OCI-LY1 (cell line): Measurements from ENCODE around the gene INHA.

ENCODE experiments used
- H2AFZ ChIP-seq: fragments of 200-600 bp; sonication (generic), shearing (Covaris generic); 2 replicates; pipeline ENCODE4 v1.6.0; 2014; ENCODE audit warnings: antibody characterized with exemption, mild to moderate bottlenecking, low read length
- H3F3A ChIP-seq: fragments of 200-600 bp; sonication (generic), shearing (Covaris generic); 2 replicates; pipeline ENCODE4 v1.6.0; 2014; ENCODE audit warnings: mild to moderate bottlenecking, antibody characterized with exemption, low read length, moderate library complexity; ENCODE audit not compliant: insufficient read depth
- H3K27ac ChIP-seq: fragments of 200-600 bp; sonication (generic); 2 replicates; pipeline ENCODE4 v1.5.1; 2014; ENCODE audit warnings: low read length, mixed run types, mild to moderate bottlenecking, low read depth; ENCODE audit not compliant: poor library complexity, severe bottlenecking
- H3K27me3 ChIP-seq: fragments of 200-600 bp; sonication (generic); 2 replicates; pipeline ENCODE4 v1.6.0; 2014; ENCODE audit warnings: antibody characterized with exemption, mild to moderate bottlenecking, low read length, moderate library complexity; ENCODE audit not compliant: insufficient read depth
- H3K36me3 ChIP-seq: fragments of 200-600 bp; sonication (generic); 2 replicates; pipeline ENCODE4 v1.6.1; 2014; ENCODE audit warnings: mild to moderate bottlenecking, antibody characterized with exemption, low read length, moderate library complexity, mixed read lengths; ENCODE audit not compliant: insufficient read depth
- H3K4me1 ChIP-seq: fragments of 200-600 bp; sonication (generic); 2 replicates; pipeline ENCODE4 v1.5.1; 2014; ENCODE audit warnings: mild to moderate bottlenecking, low read length, moderate library complexity; ENCODE audit not compliant: insufficient read depth, severe bottlenecking
- H3K4me2 ChIP-seq: fragments of 200-600 bp; sonication (generic), shearing (Covaris generic); 2 replicates; pipeline ENCODE4 v1.6.1; 2014; ENCODE audit warnings: low read length
- H3K4me3 ChIP-seq: fragments of 200-600 bp; sonication (generic); 2 replicates; pipeline ENCODE4 v1.5.1; 2014; ENCODE audit warnings: low read length, low read depth, mild to moderate bottlenecking, mixed read lengths; ENCODE audit not compliant: poor library complexity, severe bottlenecking
- H3K79me2 ChIP-seq: fragments of 200-600 bp; shearing (Covaris generic); 2 replicates; pipeline ENCODE4 v1.6.1; 2016; ENCODE audit warnings: mixed run types, low read length, mixed read lengths; ENCODE audit not compliant: insufficient read depth
- H3K9ac ChIP-seq: fragments of 200-600 bp; sonication (generic), shearing (Covaris generic); 2 replicates; pipeline ENCODE4 v1.6.1; 2014; ENCODE audit warnings: mild to moderate bottlenecking, low read length, mixed read lengths
- H3K9me2 ChIP-seq: fragments of 200-600 bp; sonication (generic), shearing (Covaris generic); 2 replicates; pipeline ENCODE4 v1.6.1; 2014; ENCODE audit warnings: low read depth, mild to moderate bottlenecking, low read length, mixed read lengths
- H3K9me3 ChIP-seq: fragments of 200-600 bp; shearing (Covaris generic); 2 replicates; pipeline ENCODE4 v1.6.1; 2014; ENCODE audit warnings: low read length, mixed read lengths
- H4K20me1 ChIP-seq: fragments of 200-600 bp; sonication (generic), shearing (Covaris generic); 2 replicates; pipeline ENCODE4 v1.6.0; 2016; ENCODE audit warnings: mild to moderate bottlenecking, low read length; ENCODE audit not compliant: insufficient read depth
- EZH2 ChIP-seq: fragments of 200-600 bp; sonication (generic), shearing (Covaris generic); IDR thresholded peaks from 2 replicates; pipeline ENCODE4 v1.8.0; 2017; ENCODE audit warnings: borderline replicate concordance, mixed run types, mild to moderate bottlenecking, antibody characterized with exemption, low read length, moderate library complexity, mixed read lengths
- TF ChIP-seq, protein P1 (sequence below): fragments of 200-600 bp; sonication (generic), shearing (Covaris generic); IDR thresholded peaks from 2 replicates; pipeline ENCODE4 v1.5.1; 2017; ENCODE audit warnings: mild to moderate bottlenecking, antibody characterized with exemption, low read length, moderate library complexity, mixed read lengths

INHA gene

DNA sequence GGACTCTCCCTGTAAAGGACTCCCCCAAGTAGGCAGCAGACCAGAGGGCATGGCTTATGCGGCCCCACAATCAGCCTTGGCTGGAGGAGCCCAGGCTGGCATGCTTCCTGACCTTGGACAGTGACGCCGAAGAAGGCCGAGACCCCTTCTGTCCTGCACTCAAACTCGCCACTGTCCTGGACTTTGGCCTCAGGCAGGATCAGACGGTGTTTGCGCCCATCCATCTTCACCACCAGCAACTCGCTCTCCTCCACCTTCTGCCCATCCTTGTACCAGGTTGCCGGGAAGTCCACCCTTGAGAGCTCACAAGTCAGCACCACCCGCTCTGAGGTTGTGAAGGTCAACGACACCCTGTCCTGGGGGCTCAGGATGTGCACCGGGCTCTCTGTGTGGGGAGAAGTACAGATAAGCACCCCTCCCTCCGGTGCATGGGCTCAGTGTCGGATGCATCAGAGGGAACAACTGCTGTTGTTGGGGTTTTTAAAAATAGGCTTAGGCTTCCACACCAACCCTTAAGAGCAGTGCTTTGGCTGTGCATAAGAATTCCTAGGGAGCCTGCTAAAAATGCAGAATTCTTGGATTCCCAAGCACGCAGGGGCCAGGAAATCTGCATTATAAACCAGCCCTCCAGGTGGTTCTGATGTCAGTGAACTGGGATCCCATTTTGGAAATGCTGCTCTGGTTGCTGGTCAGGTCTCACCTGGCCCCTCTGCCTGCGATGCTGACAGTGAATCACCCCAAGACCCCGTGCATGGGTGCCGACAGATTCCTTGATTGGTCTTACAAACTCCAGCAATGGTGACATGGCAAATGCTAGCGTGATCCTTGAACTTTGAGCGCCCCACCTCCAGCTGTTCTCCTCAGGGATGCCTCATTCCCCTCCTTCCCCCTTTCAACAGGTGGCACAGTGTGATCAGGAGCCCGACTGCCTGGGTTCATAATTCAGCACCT lies 6.7 kb upstream of the INHA start:
- no peak overlapping the region for H3K27ac ChIP-seq
- no peak for TF ChIP-seq EZH2
- TF ChIP-seq, protein P1, sequence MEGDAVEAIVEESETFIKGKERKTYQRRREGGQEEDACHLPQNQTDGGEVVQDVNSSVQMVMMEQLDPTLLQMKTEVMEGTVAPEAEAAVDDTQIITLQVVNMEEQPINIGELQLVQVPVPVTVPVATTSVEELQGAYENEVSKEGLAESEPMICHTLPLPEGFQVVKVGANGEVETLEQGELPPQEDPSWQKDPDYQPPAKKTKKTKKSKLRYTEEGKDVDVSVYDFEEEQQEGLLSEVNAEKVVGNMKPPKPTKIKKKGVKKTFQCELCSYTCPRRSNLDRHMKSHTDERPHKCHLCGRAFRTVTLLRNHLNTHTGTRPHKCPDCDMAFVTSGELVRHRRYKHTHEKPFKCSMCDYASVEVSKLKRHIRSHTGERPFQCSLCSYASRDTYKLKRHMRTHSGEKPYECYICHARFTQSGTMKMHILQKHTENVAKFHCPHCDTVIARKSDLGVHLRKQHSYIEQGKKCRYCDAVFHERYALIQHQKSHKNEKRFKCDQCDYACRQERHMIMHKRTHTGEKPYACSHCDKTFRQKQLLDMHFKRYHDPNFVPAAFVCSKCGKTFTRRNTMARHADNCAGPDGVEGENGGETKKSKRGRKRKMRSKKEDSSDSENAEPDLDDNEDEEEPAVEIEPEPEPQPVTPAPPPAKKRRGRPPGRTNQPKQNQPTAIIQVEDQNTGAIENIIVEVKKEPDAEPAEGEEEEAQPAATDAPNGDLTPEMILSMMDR = no peak
- H3K9me3 ChIP-seq = no peaks in the 10 kb centered on the region
- H3K4me3 ChIP-seq = no peak overlapping the region
- no peak overlapping the region for H3K4me2 ChIP-seq
- H3K4me1 ChIP-seq = no peaks in the 10 kb centered on the region
- no peaks in the 10 kb centered on the region for H3K9me2 ChIP-seq
- H3K9ac ChIP-seq = no peak overlapping the region
- peaks cover 3% of the 10 kb centered on the region; the same call in 1 of the 2 replicates for H3K27me3 ChIP-seq
- no peaks in the 10 kb centered on the region for H3K36me3 ChIP-seq
- H3F3A ChIP-seq = no peaks in the 10 kb centered on the region
- no peaks in the 10 kb centered on the region for H3K79me2 ChIP-seq
- H2AFZ ChIP-seq = no peak overlapping the region
- no peaks in the 10 kb centered on the region for H4K20me1 ChIP-seq

DNA sequence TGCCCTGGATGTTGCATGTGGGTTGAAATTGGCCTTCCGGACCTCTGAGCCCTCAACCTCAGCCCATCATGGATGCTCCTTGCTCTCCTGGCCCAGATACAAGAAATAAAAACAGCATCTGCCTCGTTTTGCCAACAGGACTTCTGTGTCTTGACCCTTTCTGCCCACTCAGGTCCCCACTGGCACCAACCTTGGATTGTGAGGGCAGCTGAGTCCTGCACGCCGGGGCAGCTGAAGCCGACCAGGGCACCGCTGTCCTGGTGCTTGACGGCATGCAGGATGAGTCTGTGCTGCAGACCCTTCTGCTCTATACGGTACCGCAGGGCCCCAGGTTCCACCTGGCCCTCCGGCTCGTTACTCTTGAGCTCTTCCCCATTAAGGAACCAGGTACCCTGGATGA lies 5.5 kb upstream of the INHA start:
- H3K27ac ChIP-seq = no peak overlapping the region
- H3K36me3 ChIP-seq = no peaks in the 10 kb centered on the region
- H3F3A ChIP-seq = no peaks in the 10 kb centered on the region
- H2AFZ ChIP-seq = no peak overlapping the region
- H3K9me2 ChIP-seq = no peaks in the 10 kb centered on the region
- no peak overlapping the region for H3K4me3 ChIP-seq
- H3K79me2 ChIP-seq = no peaks in the 10 kb centered on the region
- H3K9me3 ChIP-seq = no peaks in the 10 kb centered on the region
- H3K4me2 ChIP-seq = no peak overlapping the region
- TF ChIP-seq EZH2 = no peak
- TF ChIP-seq, protein P1 = no peak
- peaks cover 3% of the 10 kb centered on the region; the same call in 1 of the 2 replicates for H3K27me3 ChIP-seq
- H4K20me1 ChIP-seq = no peaks in the 10 kb centered on the region
- no peaks in the 10 kb centered on the region for H3K4me1 ChIP-seq
- H3K9ac ChIP-seq = no peak overlapping the region

DNA sequence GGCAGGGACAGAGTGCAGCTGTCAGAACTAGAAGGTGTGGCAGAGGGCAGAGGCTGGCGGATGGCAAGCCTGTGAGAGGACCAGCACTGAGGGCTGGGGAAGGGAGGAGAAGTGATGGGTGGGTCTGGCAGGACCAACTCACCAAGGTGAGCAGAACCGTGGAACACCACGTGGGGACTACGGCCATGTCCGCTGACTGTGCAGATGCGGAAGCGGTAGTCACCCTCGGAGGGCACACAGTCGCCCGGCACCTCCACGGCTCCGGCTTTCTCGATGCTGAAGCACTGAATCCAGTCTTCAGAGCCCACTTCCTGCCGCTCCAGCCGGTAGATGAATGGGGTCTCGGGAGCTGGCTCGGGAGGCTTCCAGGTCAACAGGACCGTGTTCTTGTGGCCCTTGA lies 5.0 kb upstream of the INHA start:
- no peaks in the 10 kb centered on the region for H3K79me2 ChIP-seq
- H3K9ac ChIP-seq = no peak overlapping the region
- H3K36me3 ChIP-seq = no peaks in the 10 kb centered on the region
- no peaks in the 10 kb centered on the region for H3K9me3 ChIP-seq
- H2AFZ ChIP-seq = no peak overlapping the region
- H3K9me2 ChIP-seq = no peaks in the 10 kb centered on the region
- H4K20me1 ChIP-seq = no peaks in the 10 kb centered on the region
- no peak overlapping the region for H3K27ac ChIP-seq
- no peak overlapping the region for H3K4me2 ChIP-seq
- peaks cover 3% of the 10 kb centered on the region; the same call in 1 of the 2 replicates for H3K27me3 ChIP-seq
- H3K4me3 ChIP-seq = no peak overlapping the region
- no peaks in the 10 kb centered on the region for H3K4me1 ChIP-seq
- no peaks in the 10 kb centered on the region for H3F3A ChIP-seq
- TF ChIP-seq EZH2 = no peak
- TF ChIP-seq, protein P1 = no peak
